K562 (cell line): ENCODE results near the gene TMEM138. TPM values are rescaled to one million over a fixed set of nuclear protein-coding genes. Genes with fewer than 3 reads are reported as not detected.
A peak's percentile ranks its signal among the peaks of the same experiment; 100 is the strongest.

ENCODE experiments used
- ATF7 ChIP-seq: fragments of 450-650 bp; IDR thresholded peaks from 2 replicates; pipeline ENCODE4 v1.7.1; 2014; ENCODE audit warnings: mild to moderate bottlenecking, moderate library complexity
- BRD9 ChIP-seq: fragments of 450-650 bp; IDR thresholded peaks from 2 replicates; pipeline ENCODE4 v1.6.1; 2018; ENCODE audit warnings: low read depth; ENCODE audit not compliant: partially characterized antibody
- DACH1 ChIP-seq: fragments of 450-650 bp; IDR thresholded peaks from 2 replicates; pipeline ENCODE4 v1.6.1; 2018; ENCODE audit not compliant: partially characterized antibody
- ETS2 ChIP-seq: IDR thresholded peaks from 2 replicates; pipeline ENCODE4 v1.6.1; 2016; ENCODE audit warnings: borderline replicate concordance, missing genetic modification characterization, mild to moderate bottlenecking, moderate library complexity, missing compliant biosample characterization; ENCODE audit not compliant: poor library complexity, severe bottlenecking
- GATAD2B ChIP-seq: fragments of 450-650 bp; IDR thresholded peaks from 2 replicates; pipeline ENCODE4 v1.6.1; 2017; ENCODE audit warnings: mild to moderate bottlenecking, borderline replicate concordance
- GTF2E2 ChIP-seq: fragments of 200-800 bp; sonication (Bioruptor generic); IDR thresholded peaks from 2 replicates; pipeline ENCODE4 v1.6.1; 2016; ENCODE audit warnings: missing genetic modification characterization, missing compliant biosample characterization
- HOMEZ ChIP-seq: fragments of 250-450 bp; sonication (Bioruptor Pico); IDR thresholded peaks from 2 replicates; pipeline ENCODE4 v1.4.0; 2020; ENCODE audit warnings: mild to moderate bottlenecking, moderate library complexity
- KLF16 ChIP-seq: IDR thresholded peaks from 2 replicates; pipeline ENCODE4 v1.6.1; 2016; ENCODE audit warnings: antibody characterized with exemption
- RBFOX2 ChIP-seq: fragments of 200-400 bp; formaldehyde crosslinking; IDR thresholded peaks from 2 replicates; pipeline ENCODE4 v1.6.1; 2017; ENCODE audit warnings: low read depth, mild to moderate bottlenecking, low read length, moderate library complexity
- SIN3B ChIP-seq: fragments of 450-650 bp; IDR thresholded peaks from 2 replicates; pipeline ENCODE4 v1.6.1; 2017; ENCODE audit warnings: low read depth, mild to moderate bottlenecking, moderate library complexity
- SMARCA4 ChIP-seq: fragments of 450-650 bp; IDR thresholded peaks from 2 replicates; pipeline ENCODE4 v1.6.1; 2016
- TRIM28 ChIP-seq: fragments of 450-650 bp; IDR thresholded peaks from 2 replicates; pipeline ENCODE4 v1.6.1; 2017
- ZNF263 ChIP-seq: sonication (generic); formaldehyde crosslinking; IDR thresholded peaks from 2 replicates; pipeline ENCODE4 v1.8.0; 2022; ENCODE audit warnings: mild to moderate bottlenecking, missing genetic modification reagents, borderline replicate concordance
- ZNF592 ChIP-seq: fragments of 450-650 bp; IDR thresholded peaks from 2 replicates; pipeline ENCODE4 v1.6.1; 2017; ENCODE audit warnings: antibody characterized with exemption, mild to moderate bottlenecking
- ZNF639 ChIP-seq, 2 experiments: fragments of 200-800 bp in 1 of 2; sonication (Bioruptor generic) in 1 of 2; sonication (generic) in 1 of 2; formaldehyde crosslinking in 1 of 2; IDR thresholded peaks in 1 of 2; conservative IDR thresholded peaks in 1 of 2; 2 replicates each; pipeline versions ENCODE4 v1.5.0 to v1.6.1; 2016 to 2020; ENCODE audit warnings: missing compliant biosample characterization in 1 of 2, missing genetic modification characterization in 1 of 2, missing genetic modification reagents in 1 of 2
- ZNF830 ChIP-seq: fragments of 250-450 bp; sonication (Bioruptor Pico); IDR thresholded peaks from 2 replicates; pipeline ENCODE4 v1.5.0; 2021; ENCODE audit warnings: mild to moderate bottlenecking
- polyA plus RNA-seq, 8 experiments: library from polyadenylated mRNA; depleted of rRNA in 4 of 8; stranded (reverse) in 5 of 8; unstranded in 3 of 8; fragments of >200 nt; fragmentation: Nextera tagmentation in 2 of 8; fragmentation: Illumina TruSeq in 1 of 8; extraction: Ambion mirVana in 2 of 8; extraction: Trizol in 1 of 8; gene quantifications; 2 replicates each; pipeline versions ENCODE4 v1.2.1 to v1.2.3, GENCODE V29; 2011 to 2014; ENCODE audit warnings: inconsistent platforms in 1 of 8, missing spikeins in 1 of 8
- total RNA-seq, 7 experiments: library from RNA; depleted of rRNA in 6 of 7; stranded (reverse); fragments of >200 nt in 6 of 7; fragmentation: Illumina TruSeq in 2 of 7; extraction: Trizol in 2 of 7; gene quantifications; 2 replicates each; pipeline versions ENCODE4 v1.2.1 to v1.2.3, GENCODE V29; 2011 to 2021; ENCODE audit warnings: low replicate concordance in 1 of 7
- TF ChIP-seq, protein P1 (sequence below), 3 experiments: fragments of 200-800 bp in 1 of 3; fragments of 250-450 bp in 1 of 3; fragments of 450-650 bp in 1 of 3; sonication (Bioruptor Pico) in 1 of 3; sonication (Bioruptor generic) in 1 of 3; formaldehyde crosslinking in 1 of 3; IDR thresholded peaks; 2 replicates each; pipeline versions ENCODE4 v1.6.1 to v1.8.0; 2016 to 2022; ENCODE audit warnings: mild to moderate bottlenecking in 2 of 3, missing genetic modification characterization in 2 of 3, missing compliant biosample characterization in 1 of 3, moderate library complexity in 1 of 3

The TMEM138 gene
- total and polyA plus RNA-seq, 9 of the 15 experiments (the other 6 are each of a cell fraction or from before 2014, with no cell fraction given), result 23.2 to 168 (median 63.1) TPM

- TF ChIP-seq HOMEZ (CRISPR knock-in tag), result no peak
- TF ChIP-seq ETS2 (tag), result no peak
- TF ChIP-seq SIN3B, result no peak
- peak; percentile 21; the same call in 1 of the 2 replicates for TF ChIP-seq ATF7
- TF ChIP-seq, protein P1, sequence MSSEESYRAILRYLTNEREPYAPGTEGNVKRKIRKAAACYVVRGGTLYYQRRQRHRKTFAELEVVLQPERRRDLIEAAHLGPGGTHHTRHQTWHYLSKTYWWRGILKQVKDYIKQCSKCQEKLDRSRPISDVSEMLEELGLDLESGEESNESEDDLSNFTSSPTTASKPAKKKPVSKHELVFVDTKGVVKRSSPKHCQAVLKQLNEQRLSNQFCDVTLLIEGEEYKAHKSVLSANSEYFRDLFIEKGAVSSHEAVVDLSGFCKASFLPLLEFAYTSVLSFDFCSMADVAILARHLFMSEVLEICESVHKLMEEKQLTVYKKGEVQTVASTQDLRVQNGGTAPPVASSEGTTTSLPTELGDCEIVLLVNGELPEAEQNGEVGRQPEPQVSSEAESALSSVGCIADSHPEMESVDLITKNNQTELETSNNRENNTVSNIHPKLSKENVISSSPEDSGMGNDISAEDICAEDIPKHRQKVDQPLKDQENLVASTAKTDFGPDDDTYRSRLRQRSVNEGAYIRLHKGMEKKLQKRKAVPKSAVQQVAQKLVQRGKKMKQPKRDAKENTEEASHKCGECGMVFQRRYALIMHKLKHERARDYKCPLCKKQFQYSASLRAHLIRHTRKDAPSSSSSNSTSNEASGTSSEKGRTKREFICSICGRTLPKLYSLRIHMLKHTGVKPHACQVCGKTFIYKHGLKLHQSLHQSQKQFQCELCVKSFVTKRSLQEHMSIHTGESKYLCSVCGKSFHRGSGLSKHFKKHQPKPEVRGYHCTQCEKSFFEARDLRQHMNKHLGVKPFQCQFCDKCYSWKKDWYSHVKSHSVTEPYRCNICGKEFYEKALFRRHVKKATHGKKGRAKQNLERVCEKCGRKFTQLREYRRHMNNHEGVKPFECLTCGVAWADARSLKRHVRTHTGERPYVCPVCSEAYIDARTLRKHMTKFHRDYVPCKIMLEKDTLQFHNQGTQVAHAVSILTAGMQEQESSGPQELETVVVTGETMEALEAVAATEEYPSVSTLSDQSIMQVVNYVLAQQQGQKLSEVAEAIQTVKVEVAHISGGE (CRISPR knock-in tag; IDR thresholded peaks at IDR 0.05), result peak in 1 of 3 experiments; percentile 70; a peak in 2 of 6 replicates
- TF ChIP-seq GTF2E2 (tag), result no peak
- TF ChIP-seq SMARCA4, result peak; percentile 87
- TF ChIP-seq GATAD2B, result peak; percentile 91
- TF ChIP-seq ZNF830 (CRISPR knock-in tag), result no peak
- 0 out of 4 replicates have a peak, but pooled peaks of 1 of the 2 experiments have one; percentile 24 for TF ChIP-seq ZNF639 (CRISPR knock-in tag; conservative IDR thresholded peaks at IDR 0.05 in 1 of 2, IDR thresholded peaks at IDR 0.05 in 1 of 2)
- TF ChIP-seq RBFOX2, result peak; percentile 50; the same call in 1 of the 2 replicates
- TF ChIP-seq DACH1, result peak; percentile 34
- TF ChIP-seq KLF16, result peak; percentile 92
- TF ChIP-seq BRD9, result peak; percentile 50
- TF ChIP-seq ZNF263 (CRISPR knock-in tag), result no peak
- TF ChIP-seq ZNF592, result peak; percentile 95
- 0 out of 2 replicates have a peak, but pooled peaks have one; percentile 42 for TF ChIP-seq TRIM28
These were observed 19.9 kb upstream of the TMEM138 start (continued) for GRCh38 chr11:61342207-61342803.
